Cardiac septum (tissue), 1 donor: Measurements from ENCODE around the gene CIAO1. TPM values are rescaled to one million over a fixed set of nuclear protein-coding genes. Genes with fewer than 3 reads are reported as not detected.
A peak's percentile ranks its signal among the peaks of the same experiment; 100 is the strongest.
"Not testable (repeated sequence)": the region's sequence is repeated elsewhere in the genome, so short reads cannot be mapped to it uniquely, and the experiment has no call there.

Source experiments
- DNase-seq: peaks from one replicate; pipeline ENCODE4 v3.0.0-alpha.2; 2020; ENCODE audit warnings: low spot score
- intact Hi-C: fragments of 100-400 bp; cut with DNase I; formaldehyde crosslinking; loops from one replicate; pipeline ENCODE4 v1.14.0; 2022
- total RNA-seq: library from RNA; stranded (reverse); fragmentation: NEBNext Ultra II Directional; extraction: Animal tissue kit (Norgen Biotek cat#: 25700); gene quantifications from one replicate; pipeline ENCODE4 v1.2.1, GENCODE V29; 2021
- donor health status: DM: no; HTN: no; CAD: no.

CIAO1 gene
- total RNA-seq, 1 donor from 2014 or later: 56.1 TPM

DNA sequence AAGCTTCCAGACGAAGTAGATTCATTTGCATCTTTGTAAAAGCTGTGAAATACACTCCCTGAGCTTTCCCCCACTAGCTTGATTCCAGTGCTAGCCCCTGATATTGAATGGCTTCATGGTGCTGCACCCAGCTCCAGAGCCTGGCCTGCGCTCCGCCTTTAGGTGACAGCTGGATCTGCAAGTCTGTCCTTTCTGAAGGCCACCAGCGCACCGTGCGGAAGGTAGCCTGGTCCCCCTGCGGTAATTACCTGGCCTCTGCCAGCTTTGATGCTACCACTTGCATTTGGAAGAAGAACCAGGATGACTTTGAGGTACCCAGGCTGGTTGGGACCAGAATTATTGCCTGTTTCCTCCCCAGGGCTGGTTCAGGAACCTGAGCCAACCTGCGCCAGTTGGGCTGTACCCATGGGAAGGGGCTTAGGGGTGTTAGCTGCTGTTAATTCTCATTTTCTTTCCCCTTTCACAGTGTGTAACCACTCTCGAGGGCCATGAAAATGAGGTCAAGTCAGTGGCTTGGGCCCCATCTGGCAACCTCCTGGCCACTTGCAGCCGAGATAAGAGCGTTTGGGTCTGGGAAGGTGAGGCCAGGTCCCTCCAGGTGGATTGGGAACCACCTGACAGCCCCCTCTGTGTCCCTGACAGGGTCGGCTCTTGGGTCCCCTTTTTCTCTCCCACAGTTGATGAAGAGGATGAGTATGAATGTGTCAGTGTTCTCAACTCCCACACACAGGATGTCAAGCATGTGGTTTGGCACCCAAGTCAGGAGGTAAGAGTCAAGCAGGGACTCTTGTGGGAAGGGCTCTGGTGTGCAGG lies 1.3 kb downstream of the CIAO1 start:
- intact Hi-C loops: loop anchor here (2.0 to 10.0 kb wide), 3 partner anchors 37 to 253 kb away; partner anchors contain the start of genes DUSP2 and SNRNP200
- DNase-seq: no peak

DNA sequence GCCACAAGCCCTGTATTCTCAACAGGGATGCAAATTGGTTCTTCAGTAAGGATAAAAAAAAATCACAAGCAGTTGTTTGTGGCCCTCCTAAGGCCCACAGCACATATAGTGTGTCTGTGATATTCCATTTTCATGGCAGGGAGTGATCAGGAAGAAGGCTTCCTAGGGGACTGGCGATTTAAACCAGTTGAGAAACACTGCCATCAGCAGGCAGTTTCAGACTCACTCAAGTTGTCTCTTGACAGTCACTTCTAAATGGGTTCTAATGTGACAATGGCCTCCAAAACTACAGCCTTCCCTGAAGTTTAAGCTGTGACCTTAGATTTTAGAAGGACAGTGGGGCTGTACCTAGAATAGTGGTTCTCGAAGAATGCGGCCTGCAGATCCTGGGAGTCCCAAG lies 6.0 kb downstream of the CIAO1 start:
- intact Hi-C loops: no loop called here
- no peak for DNase-seq

DNA sequence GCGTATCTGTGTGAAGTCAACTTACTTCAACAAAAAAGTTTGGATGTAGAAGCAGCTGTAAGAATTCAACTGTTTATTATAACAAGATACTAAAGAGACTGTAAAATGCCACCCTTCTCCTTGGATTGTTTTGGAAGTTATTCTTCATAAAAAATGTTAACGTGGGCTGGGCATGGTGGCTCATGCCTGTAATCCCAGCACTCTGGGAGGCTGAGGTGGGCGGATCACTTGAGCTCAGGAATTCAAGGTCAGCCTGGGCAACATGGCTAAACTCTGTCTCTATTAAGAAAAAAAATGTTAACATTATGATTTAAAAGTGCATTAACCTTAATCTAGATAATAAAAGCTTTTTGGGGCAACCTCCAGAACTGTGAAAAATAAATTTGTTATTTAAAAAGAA lies 7.7 kb downstream of the CIAO1 start:
- no peak for DNase-seq
- intact Hi-C loops: no loop called here

DNA sequence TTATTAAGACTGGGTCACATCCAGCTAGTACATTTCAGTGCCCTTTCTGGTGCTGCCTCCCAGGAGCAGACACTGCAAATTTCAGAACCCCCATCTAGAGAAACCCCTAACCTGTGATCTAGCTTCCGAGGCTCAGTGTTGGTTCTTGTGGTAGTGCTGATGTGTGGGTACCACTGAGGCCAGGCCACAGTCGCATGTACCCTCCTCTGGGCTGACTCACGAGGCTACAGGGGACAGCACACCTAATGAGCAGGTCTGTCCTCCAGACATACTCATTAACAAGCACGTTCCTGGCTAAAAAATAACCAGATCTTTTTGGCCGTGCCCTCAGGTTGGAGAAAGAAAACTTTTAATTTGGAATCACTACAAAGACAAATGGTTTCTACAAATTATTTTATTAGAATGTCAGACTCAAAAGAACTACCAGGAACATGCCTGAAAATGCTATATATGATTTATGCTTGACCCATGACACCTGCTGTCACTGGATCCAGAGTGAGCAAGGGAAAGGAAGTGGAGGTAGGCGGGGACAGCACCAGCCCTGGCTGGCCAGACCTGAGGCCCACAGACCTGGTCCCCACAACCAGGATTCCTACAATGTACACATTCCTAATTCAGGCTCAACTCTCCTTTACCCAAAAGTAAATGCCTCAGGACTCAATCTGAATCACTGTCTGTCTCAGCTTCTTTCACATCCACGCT lies 8.5 kb downstream of the CIAO1 start:
- intact Hi-C loops: no loop called here
- no peak for DNase-seq

DNA sequence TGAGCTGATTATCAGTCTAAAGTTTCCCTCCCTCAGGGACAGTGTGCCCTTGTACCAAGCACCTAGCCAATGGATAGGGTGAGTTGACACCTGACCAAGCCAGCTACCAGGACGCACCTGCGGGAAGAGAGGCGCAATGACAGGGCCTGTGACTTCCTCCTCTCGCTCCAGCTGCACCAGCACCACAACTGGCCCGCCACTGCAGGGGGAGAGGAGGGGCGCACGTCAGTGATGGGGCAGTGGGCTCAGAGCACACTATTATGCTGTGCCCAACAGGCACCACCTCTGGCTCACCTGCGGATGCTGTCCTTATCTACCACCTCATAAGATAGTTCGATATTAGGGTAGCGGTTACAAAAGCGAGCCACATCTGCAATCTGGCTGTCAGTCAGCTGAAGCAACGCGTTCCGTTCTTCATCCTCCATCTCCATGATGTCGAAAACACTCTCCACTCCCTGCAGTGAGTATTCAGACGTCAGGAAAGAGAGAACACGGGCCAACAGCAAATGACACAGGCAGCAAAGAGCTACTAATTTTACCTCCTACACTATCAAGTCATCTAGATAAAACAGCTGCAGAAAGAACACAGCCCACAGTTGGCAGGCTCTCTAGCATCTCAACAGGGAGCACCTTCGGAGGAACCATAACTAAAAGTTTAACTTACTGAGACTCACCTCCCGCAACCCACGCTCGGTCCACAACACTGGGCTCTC lies 10.9 kb downstream of the CIAO1 start:
- intact Hi-C loops: no loop called here

DNA sequence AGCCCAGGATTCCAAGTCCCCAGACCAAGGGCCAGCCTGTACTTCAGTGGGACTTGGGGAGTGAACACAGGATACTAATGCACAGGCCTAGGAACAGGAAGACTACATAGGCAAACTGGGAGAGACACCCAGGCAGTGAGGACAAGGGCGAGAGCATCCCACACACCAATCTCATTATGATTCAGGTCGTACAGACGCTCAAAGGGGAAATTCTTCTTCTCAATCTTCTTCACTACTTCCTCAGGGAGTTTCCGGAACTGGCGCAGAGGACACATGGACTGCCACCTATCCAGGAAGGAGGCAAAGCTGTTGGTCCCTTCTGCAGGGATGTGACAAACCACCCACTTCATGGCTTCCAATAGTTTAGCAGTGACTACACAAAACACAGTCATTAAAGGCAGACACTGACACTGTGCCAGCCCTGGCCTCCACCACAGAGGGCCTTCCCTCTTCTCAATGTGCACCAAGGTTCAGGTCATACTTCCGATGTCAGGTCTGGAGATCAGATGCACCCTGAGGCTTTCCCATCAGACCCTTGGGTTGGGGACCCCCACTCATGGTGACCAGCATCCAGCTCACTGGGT lies 21.3 kb downstream of the CIAO1 start:
- no peak for DNase-seq
- intact Hi-C loops: no loop called here

More for the DNA sequence above, 10.9 kb downstream of the CIAO1 start:
- no peak for DNase-seq

DNA sequence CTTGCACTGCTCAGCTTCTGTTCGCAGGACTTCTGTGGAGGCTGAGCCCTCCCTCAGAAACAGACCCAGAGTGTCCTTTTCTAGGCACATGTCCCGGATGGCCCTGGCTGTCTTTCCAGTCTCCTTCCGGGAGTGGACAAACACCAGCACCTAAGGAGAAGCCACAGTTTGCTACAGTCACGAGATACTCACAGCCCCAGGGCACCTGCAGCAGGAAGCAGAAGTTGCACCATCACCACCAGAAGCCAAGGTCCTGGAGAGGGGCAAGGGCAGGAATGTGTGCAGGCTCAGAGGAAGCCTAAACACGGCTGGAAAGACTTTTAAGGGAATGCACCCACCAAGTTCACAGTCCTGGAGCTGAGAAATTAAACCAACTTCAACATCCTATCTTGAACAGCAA lies 25.7 kb downstream of the CIAO1 start:
- intact Hi-C loops: no loop called here
- no peak for DNase-seq

DNA sequence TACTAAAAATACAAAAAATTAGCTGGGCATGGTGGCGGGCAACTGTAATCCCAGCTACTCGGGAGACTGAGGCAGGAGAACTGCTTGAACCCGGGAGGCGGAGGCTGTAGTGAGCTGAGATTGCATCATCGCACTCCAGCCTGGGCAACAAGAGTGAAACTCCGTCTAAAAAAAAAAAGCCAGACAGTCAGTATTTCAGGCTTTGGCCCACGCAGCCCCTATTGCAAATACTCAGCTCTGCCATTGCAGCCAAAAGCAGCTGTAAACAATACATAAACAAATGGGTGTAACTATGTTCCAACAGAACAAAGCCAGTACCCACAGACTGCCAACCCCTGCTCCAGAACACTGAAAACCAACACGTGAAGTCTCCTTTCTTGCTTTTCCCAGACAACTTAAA lies 28.2 kb downstream of the CIAO1 start:
- DNase-seq, intact Hi-C loops: not testable (repeated sequence)

DNA sequence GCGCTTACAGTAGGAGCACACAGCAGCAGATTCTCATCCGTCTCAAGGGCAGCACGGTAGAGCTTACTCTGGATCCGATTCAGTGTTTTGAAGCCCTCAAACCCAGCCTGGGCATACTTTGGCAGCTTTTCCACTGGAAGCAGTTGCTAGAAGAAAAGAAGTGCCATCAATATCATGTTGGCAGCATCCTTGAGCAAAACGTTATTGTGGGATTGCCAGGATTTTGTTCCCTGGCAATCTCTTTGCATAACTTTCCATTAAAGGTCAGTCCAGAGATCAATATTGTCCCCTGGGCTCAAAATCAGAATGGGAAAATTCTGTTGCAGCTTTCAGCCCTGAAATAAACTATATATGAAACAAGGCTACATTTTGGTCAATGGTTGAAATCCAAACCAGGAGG lies 30.9 kb downstream of the CIAO1 start:
- intact Hi-C loops: no loop called here
- DNase-seq: no peak

DNA sequence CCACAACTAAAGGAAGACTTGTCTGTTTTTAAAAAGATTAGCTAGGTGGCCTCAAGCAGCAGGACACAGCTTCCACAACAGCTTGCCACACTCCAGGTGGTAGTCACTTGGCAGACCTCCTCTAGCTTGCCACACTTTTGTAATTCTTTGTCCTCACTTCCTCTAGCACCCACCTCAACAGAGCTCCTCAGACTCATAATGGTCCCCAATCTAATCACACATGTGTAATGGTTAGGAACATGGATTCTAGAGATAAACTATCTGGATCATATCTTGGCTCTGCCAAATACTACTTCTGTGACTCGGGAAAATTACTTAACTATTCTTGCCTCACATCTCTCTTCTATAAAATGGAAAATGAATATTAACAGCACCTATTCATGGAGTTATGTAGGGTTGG lies 35.8 kb downstream of the CIAO1 start:
- intact Hi-C loops: loop anchor here (10.0 kb wide), 1 partner anchor 103 kb away; no protein-coding TSS in a partner anchor
- DNase-seq: no peak

DNA sequence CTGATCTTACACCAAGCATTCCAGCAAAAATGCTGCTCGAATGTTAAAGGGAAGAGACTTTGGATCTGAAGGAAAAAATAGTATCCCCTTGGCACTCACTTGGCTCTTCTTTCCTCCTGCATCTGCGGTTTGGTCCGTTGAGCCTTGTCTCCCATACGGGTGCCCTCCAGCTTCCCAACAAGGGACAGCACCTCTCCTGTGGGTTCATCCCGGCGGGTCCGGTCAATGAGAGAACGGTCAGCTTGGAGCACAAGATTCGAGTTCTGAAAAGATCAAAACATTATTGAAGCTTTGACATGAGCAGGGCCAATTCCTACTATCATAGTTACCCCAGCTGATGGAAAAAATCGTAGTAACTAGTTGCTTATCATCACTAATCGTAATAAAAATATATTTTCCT lies 38.6 kb downstream of the CIAO1 start:
- DNase-seq: no peak
- intact Hi-C loops: loop anchor here (2.0 to 10.0 kb wide), 3 partner anchors 38 to 203 kb away; partner anchors contain the start of genes CIAO1 and NEURL3

DNA sequence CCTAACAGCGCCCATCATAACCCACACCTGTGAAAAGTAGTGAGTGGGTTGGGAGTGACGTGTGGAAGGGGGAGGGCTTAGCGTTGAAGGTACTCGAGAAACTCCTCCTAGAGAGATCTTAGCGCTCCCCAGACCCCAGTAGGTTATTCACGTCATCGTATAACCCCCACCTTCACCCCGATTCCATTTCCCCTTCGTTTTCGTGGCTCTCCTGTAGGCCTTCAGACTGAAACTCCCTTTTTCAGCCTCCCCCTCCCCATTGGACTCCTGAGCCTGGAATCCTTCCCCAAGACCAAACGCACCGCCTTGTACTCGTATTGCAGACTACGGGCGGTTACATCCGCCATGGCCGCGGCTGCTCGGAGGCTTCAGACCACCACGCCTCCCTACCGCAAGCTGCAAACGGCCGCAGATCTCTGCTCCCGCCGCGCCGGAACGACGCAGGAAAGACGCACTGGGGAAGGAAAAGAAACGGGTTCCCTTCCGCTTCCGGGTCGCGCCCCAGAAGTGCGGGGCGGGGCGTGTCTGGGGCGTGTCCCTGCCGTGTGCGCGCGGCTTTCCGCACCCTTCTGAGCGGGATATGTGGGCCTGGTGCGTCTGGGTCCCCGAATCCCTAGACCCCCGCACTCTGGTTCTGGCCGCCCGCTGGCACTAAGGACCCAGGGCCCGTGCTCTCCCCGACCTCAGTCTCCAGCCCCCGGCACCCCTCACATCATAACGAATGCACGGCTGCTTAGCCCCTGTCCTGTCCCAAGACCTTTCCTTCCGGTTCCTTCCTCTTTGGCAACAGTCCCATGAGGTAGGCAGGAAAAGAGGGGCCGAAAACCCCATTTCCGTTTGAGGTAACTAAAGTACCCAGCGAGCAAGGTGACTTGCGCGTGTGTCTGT lies 39.3 kb downstream of the CIAO1 start, which contains the start of gene SNRNP200:
Gene SNRNP200, minus strand, starts transcription at position 456 of the 888 bp plus-strand sequence. Its CDS starts 109 bp downstream, at position 347.
- DNase-seq: peak; percentile 95
- intact Hi-C loops: loop anchor here (2.0 to 10.0 kb wide), 3 partner anchors 39 to 202 kb away; partner anchors contain the start of genes CIAO1 and NEURL3

DNA sequence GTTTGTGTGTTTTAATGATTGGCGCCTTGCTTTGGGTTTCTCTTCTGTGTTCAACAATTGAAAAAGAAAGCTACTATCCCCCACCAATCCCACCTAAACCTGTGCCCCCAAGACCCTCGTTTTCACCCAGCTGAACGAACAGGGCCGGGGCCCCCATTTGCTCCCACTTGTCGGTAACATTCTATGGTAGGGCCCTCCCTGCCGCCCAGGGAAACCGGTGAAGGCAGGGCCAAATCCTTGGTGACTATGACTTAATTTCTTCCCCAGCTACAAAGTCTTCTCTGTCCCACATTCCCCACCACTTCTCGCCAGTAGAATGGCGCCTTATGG lies 39.9 kb downstream of the CIAO1 start:
- DNase-seq: no peak
- intact Hi-C loops: loop anchor here (2.0 to 10.0 kb wide), 4 partner anchors 29 to 201 kb away; partner anchors contain the start of genes CIAO1, NCAPH and NEURL3

DNA sequence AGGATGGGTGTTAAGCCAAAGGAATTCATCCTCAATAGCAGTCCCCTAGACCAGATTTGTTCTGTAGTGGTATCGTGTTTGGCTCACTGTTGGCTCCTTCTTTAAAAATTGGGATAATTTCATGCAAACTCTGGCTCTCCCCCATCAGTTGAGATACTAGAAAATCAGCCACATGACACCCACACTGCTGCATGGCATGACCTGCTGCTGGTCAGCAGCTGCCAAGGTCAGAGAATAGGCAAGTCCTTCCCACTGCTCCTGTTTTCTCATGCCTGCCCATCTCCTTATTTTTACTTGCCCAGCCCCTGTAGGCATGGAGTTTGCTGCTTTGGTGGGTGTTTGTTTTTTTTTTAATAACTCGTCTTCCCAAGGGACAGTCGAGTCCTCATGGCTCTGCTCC lies 40.3 kb downstream of the CIAO1 start:
- no peak for DNase-seq
- intact Hi-C loops: loop anchor here (2.0 to 10.0 kb wide), 3 partner anchors 28 to 201 kb away; partner anchors contain the start of genes NCAPH and NEURL3

DNA sequence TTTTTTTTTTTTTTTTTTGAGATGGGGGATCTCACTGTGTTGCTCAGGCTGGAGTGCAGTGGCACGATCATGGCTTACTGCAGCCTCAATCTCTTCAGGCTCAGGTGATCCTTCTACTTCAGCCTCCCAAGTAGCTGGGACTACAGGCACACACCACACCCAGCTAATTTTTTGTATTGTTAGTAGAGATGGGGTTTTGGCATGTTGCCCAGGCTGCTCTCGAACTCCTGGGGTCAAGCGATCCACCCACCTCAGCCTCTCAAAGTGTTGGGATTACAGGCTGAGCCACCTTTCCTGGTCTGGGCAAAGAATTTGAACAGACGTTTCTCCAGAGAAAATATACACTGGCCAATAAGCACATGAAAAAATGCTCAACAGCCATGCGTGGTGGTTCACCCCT lies 42.2 kb downstream of the CIAO1 start:
- intact Hi-C loops: loop anchor here (5.0 to 10.0 kb wide), 2 partner anchors 97 to 199 kb away; partner anchors contain the start of gene NEURL3
- DNase-seq: no peak

DNA sequence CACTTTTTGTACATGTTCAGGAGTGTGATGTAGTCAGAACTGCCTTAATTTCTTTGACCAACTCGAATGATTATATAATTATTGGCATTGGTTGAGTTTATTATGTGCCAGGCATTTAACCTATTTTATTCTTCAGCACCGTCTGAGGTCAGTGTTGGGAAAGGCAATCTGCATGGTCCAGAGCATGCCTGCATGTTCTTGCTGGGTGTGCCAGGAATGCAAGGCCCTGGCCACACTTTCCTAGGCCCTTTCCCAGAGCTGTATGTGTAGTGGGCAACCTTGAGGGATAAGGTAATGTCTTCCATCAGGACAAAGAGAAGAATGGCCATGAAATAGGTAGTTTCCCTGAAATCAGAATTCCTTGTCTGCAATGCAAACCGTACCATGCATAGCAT lies 49.0 kb downstream of the CIAO1 start:
- DNase-seq: no peak
- intact Hi-C loops: no loop called here

DNA sequence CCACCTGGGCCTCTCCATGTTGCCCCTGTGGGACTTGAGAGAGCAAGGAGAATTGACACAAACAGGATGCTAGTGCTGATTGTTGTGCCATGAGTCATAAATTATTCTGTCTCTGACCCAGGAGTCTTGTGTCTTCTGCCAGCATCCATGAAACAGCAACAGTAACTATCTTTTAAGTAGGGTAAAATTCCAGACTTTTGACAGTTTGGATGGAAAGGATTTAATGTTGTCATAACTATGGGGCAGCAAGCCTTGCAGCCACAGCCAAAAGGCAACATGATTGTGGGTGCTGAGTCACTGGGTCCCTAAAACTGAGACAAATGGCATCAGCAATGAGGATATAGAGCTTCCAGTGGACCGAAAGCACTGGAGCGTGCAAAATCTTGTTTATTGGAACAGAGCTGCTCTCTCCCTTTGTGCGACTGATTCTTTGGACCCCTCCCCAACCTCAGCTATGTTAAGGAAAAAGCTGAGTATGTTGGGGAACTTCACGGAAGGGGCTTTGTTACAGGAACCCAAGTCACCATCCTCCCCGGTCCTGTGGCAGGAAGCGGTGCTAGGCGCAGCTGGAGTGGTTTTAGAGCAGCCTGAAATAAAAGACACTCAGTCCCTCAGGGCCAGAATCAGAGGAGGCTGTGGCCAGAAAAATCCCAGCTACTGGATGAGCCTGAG lies 49.5 kb downstream of the CIAO1 start:
- intact Hi-C loops: no loop called here
- DNase-seq: no peak

DNA sequence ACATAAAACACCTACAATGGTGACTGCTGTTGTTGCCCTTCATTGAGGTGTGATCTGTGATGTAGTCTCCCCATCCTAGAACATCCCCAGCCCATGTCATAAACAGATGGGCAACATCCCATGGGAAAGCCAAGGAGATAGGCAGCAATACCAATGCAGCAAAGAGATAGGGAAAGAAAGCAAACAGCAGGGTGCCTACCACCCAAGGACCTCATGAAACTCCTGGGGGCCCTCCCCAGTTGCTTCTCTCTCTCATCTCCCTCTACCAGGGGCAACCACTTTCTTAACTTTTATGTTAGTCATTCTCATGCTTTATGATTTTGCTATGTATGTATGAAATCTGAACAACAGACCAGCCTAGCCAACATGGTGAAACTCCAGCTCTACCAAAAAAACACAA lies 51.0 kb downstream of the CIAO1 start:
- intact Hi-C loops: no loop called here

More for the DNA sequence above, 51.0 kb downstream of the CIAO1 start:
- DNase-seq: no peak
